Testis (tissue), 2 donors: ENCODE data around the gene FOXO1.

Experiments
- POLR2A ChIP-seq: fragments of 450-650 bp; IDR thresholded peaks from one replicate; pipeline ENCODE4 v1.6.1; 2017; ENCODE audit warnings: antibody characterized with exemption, mild to moderate bottlenecking, moderate library complexity
- TF ChIP-seq, protein P1 (sequence below), 3 experiments: fragments of 450-650 bp in 2 of 3; fragments of 200-600 bp in 1 of 3; sonication (generic) in 1 of 3; IDR thresholded peaks; one replicate each; pipeline ENCODE4 v1.5.1; 2016 to 2019; ENCODE audit warnings: antibody characterized with exemption in 3 of 3, mild to moderate bottlenecking in 2 of 3, moderate library complexity in 1 of 3

- TF ChIP-seq, protein P1, sequence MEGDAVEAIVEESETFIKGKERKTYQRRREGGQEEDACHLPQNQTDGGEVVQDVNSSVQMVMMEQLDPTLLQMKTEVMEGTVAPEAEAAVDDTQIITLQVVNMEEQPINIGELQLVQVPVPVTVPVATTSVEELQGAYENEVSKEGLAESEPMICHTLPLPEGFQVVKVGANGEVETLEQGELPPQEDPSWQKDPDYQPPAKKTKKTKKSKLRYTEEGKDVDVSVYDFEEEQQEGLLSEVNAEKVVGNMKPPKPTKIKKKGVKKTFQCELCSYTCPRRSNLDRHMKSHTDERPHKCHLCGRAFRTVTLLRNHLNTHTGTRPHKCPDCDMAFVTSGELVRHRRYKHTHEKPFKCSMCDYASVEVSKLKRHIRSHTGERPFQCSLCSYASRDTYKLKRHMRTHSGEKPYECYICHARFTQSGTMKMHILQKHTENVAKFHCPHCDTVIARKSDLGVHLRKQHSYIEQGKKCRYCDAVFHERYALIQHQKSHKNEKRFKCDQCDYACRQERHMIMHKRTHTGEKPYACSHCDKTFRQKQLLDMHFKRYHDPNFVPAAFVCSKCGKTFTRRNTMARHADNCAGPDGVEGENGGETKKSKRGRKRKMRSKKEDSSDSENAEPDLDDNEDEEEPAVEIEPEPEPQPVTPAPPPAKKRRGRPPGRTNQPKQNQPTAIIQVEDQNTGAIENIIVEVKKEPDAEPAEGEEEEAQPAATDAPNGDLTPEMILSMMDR (IDR thresholded peaks at IDR 0.05) = no peak
- no peak for TF ChIP-seq POLR2A
Observed at GRCh38 chr13:40549500-40550094, 116.8 kb downstream of the FOXO1 start.
